Liver (tissue), 9 donors: Measurements from ENCODE around the gene LIPC. TPM values are rescaled to one million over a fixed set of nuclear protein-coding genes. Genes with fewer than 3 reads are reported as not detected.

Source experiments
- DNase-seq: peaks from one replicate; pipeline ENCODE4 v3.0.0-alpha.2; 2017; ENCODE audit warnings: low spot score
- H3K27ac ChIP-seq, 2 donors: one replicate each; pipeline ENCODE4 v1.7.0; 2013; ENCODE audit warnings: inconsistent platforms in 2 of 2, low read length in 2 of 2, control low read depth in 1 of 2, low read depth in 1 of 2, mild to moderate bottlenecking in 1 of 2
- H3K27me3 ChIP-seq, 4 donors: one replicate each; pipeline versions ENCODE4 v1.6.1 to v1.7.0; 2013; ENCODE audit warnings: low read length in 3 of 4, inconsistent platforms in 1 of 4, mild to moderate bottlenecking in 1 of 4, moderate library complexity in 1 of 4; ENCODE audit not compliant: control insufficient read depth in 4 of 4, insufficient read depth in 4 of 4
- H3K36me3 ChIP-seq, 4 donors: one replicate each; pipeline versions ENCODE4 v1.6.1 to v1.7.0; 2013; ENCODE audit warnings: low read length in 3 of 4, mild to moderate bottlenecking in 3 of 4, low read depth in 1 of 4, moderate library complexity in 1 of 4; ENCODE audit not compliant: control insufficient read depth in 4 of 4, insufficient read depth in 3 of 4
- H3K4me1 ChIP-seq, 4 donors: one replicate each; pipeline versions ENCODE4 v1.6.1 to v1.7.0; 2013; ENCODE audit warnings: low read length in 3 of 4, mild to moderate bottlenecking in 3 of 4, moderate library complexity in 1 of 4; ENCODE audit not compliant: control insufficient read depth in 4 of 4, insufficient read depth in 4 of 4
- H3K4me3 ChIP-seq, 3 donors: one replicate each; pipeline versions ENCODE4 v1.6.1 to v1.7.0; 2013; ENCODE audit warnings: low read length in 3 of 3, control low read depth in 1 of 3, low read depth in 1 of 3, mild to moderate bottlenecking in 1 of 3
- H3K9ac ChIP-seq, 2 donors: one replicate each; pipeline ENCODE4 v1.7.0; 2013; ENCODE audit warnings: low read length in 2 of 2, mild to moderate bottlenecking in 2 of 2, moderate library complexity in 2 of 2, control low read depth in 1 of 2, low read depth in 1 of 2
- H3K9me3 ChIP-seq, 4 donors: one replicate each; pipeline versions ENCODE4 v1.6.1 to v1.7.0; 2013; ENCODE audit warnings: low read length in 3 of 4; ENCODE audit not compliant: control insufficient read depth in 4 of 4
- ATF3 ChIP-seq: IDR thresholded peaks from 2 replicates; pipeline ENCODE4 v1.6.1; 2016; ENCODE audit warnings: antibody characterized with exemption
- CTCF ChIP-seq: fragments of 150-350 bp; IDR thresholded peaks from 2 replicates; pipeline ENCODE4 v1.5.1; 2017; ENCODE audit warnings: improper control_type of control experiment, low read depth, low read length; ENCODE audit not compliant: missing input control
- FOXA1 ChIP-seq: IDR thresholded peaks from 2 replicates; pipeline ENCODE4 v1.6.1; 2016; ENCODE audit warnings: antibody characterized with exemption
- FOXA2 ChIP-seq: IDR thresholded peaks from 2 replicates; pipeline ENCODE4 v1.6.1; 2016; ENCODE audit warnings: antibody characterized with exemption
- GABPA ChIP-seq, 2 donors: IDR thresholded peaks in 1 of 2; conservative IDR thresholded peaks in 1 of 2; 2 replicates each; pipeline ENCODE4 v1.6.1; 2016; ENCODE audit warnings: antibody characterized with exemption in 2 of 2, mild to moderate bottlenecking in 1 of 2, moderate library complexity in 1 of 2
- HNF4G ChIP-seq: IDR thresholded peaks from 2 replicates; pipeline ENCODE4 v1.6.1; 2016; ENCODE audit warnings: antibody characterized with exemption
- JUND ChIP-seq, 2 donors: IDR thresholded peaks; 2 replicates each; pipeline ENCODE4 v1.6.1; 2016; ENCODE audit warnings: antibody characterized with exemption in 2 of 2
- MAX ChIP-seq: IDR thresholded peaks from 2 replicates; pipeline ENCODE4 v1.6.1; 2016; ENCODE audit warnings: antibody characterized with exemption
- NR2F2 ChIP-seq: IDR thresholded peaks from 2 replicates; pipeline ENCODE4 v1.6.1; 2016; ENCODE audit warnings: antibody characterized with exemption
- RAD21 ChIP-seq, 2 donors: IDR thresholded peaks; 2 replicates each; pipeline ENCODE4 v1.6.1; 2016; ENCODE audit warnings: antibody characterized with exemption in 2 of 2, mild to moderate bottlenecking in 2 of 2
- REST ChIP-seq: IDR thresholded peaks from 2 replicates; pipeline ENCODE4 v1.6.1; 2016; ENCODE audit warnings: antibody characterized with exemption, mild to moderate bottlenecking
- RXRA ChIP-seq, 2 donors: IDR thresholded peaks; 2 replicates each; pipeline ENCODE4 v1.6.1; 2017 to 2018; ENCODE audit warnings: antibody characterized with exemption in 2 of 2, mild to moderate bottlenecking in 1 of 2
- SP1 ChIP-seq: IDR thresholded peaks from 2 replicates; pipeline ENCODE4 v1.6.1; 2018; ENCODE audit warnings: antibody characterized with exemption, mild to moderate bottlenecking
- TAF1 ChIP-seq: conservative IDR thresholded peaks from 2 replicates; pipeline ENCODE4 v1.6.1; 2016; ENCODE audit warnings: antibody characterized with exemption, mild to moderate bottlenecking
- YY1 ChIP-seq: IDR thresholded peaks from 2 replicates; pipeline ENCODE4 v1.6.1; 2016; ENCODE audit warnings: antibody characterized with exemption, mild to moderate bottlenecking
- ZBTB33 ChIP-seq: IDR thresholded peaks from 2 replicates; pipeline ENCODE4 v1.6.1; 2016; ENCODE audit warnings: antibody characterized with exemption
- WGBS: extraction: QIAGEN DNeasy Blood & Tissue Kit; methylation state at CpG from one replicate; pipeline ENCODE4 v1.1.7; 2013; 5-methylcytosine and 5-hydroxymethylcytosine counted together
- polyA plus RNA-seq, 2 donors: library from polyadenylated mRNA; stranded (reverse) in 1 of 2; unstranded in 1 of 2; fragments of 200-250 nt in 1 of 2; fragments of >200 nt in 1 of 2; fragmentation: Nextera tagmentation in 1 of 2; extraction: Ambion mirVana in 1 of 2; gene quantifications; one replicate each; pipeline versions ENCODE4 v1.2.1 to v1.2.3, GENCODE V29; 2013 to 2015
- total RNA-seq, 2 donors: library from RNA; depleted of rRNA; stranded (reverse); fragments of >200 nt; gene quantifications; one replicate each; pipeline ENCODE4 v1.2.3, GENCODE V29; 2014
- donor health status: healthy.
- donor health status: healthy.
- donor health status: healthy.
- donor health status: healthy.
- donor health status: healthy.

The LIPC gene
- total and polyA plus RNA-seq, 4 donors: 60.1 to 268 (median 131) TPM

GRCh38 chr15:58487041-58487723 lies 55.4 kb downstream of the LIPC start:
- DNase-seq: no peak
- Histone ChIP-seq H3K4me3 (no peak overlapping the region), H3K4me1 (peaks cover 0 to 10% (median 7%) of the 10 kb centered on the region in 4 donors), H3K27ac (no peak overlapping the region), H3K9ac (no peak overlapping the region), H3K9me3 (no peaks in the 10 kb centered on the region), H3K27me3 (no peaks in the 10 kb centered on the region), H3K36me3 (no peaks in the 10 kb centered on the region)
- 90% methylated on average over 4 of the region's 4 CpGs for WGBS
- TF ChIP-seq FOXA2 (no peak), NR2F2 (no peak), REST (no peak), SP1 (no peak), MAX (no peak), HNF4G (no peak), ATF3 (no peak), RXRA (IDR thresholded peaks at IDR 0.05) (no peak), RAD21 (IDR thresholded peaks at IDR 0.05) (no peak), JUND (IDR thresholded peaks at IDR 0.05) (no peak), FOXA1 (no peak), YY1 (no peak), GABPA (IDR thresholded peaks at IDR 0.05 in 1 of 2, conservative IDR thresholded peaks at IDR 0.05 in 1 of 2) (no peak), ZBTB33 (no peak), TAF1 (no peak)

- Histone ChIP-seq H3K9me3 (no peaks in the 10 kb centered on the region), H3K36me3 (no peaks in the 10 kb centered on the region), H3K9ac (no peak overlapping the region), H3K4me3 (no peak overlapping the region), H3K4me1 (peaks cover 0 to 10% (median 7%) of the 10 kb centered on the region in 4 donors), H3K27me3 (no peaks in the 10 kb centered on the region), H3K27ac (no peak overlapping the region)
- WGBS: 84% methylated on average over 3 of the region's 3 CpGs
- no peak for DNase-seq
- no peak for TF ChIP-seq YY1
- no peak for TF ChIP-seq ATF3
- TF ChIP-seq JUND (IDR thresholded peaks at IDR 0.05): no peak
- no peak for TF ChIP-seq HNF4G
- TF ChIP-seq REST: no peak
- TF ChIP-seq CTCF: no peak
- TF ChIP-seq ZBTB33: no peak
- no peak for TF ChIP-seq GABPA (IDR thresholded peaks at IDR 0.05 in 1 of 2, conservative IDR thresholded peaks at IDR 0.05 in 1 of 2)
- no peak for TF ChIP-seq MAX
- TF ChIP-seq RAD21 (IDR thresholded peaks at IDR 0.05): no peak
- TF ChIP-seq SP1: no peak
These were observed 55.9 kb downstream of the LIPC start for GRCh38 chr15:58487724-58488120.
